KMS-11 (cell line): Measurements from ENCODE around the gene IVL.

Experiments used
- H2AFZ ChIP-seq: fragments of 200-600 bp; sonication (generic); 2 replicates; pipeline ENCODE4 v1.6.1; 2016; ENCODE audit warnings: antibody characterized with exemption, mixed run types, low read depth
- H3K27ac ChIP-seq: fragments of 200-600 bp; sonication (generic); 2 replicates; pipeline ENCODE4 v1.6.1; 2016; ENCODE audit warnings: mild to moderate bottlenecking, mixed run types
- H3K27me3 ChIP-seq: fragments of 200-600 bp; sonication (generic); 2 replicates; pipeline ENCODE4 v1.6.1; 2017; ENCODE audit warnings: mild to moderate bottlenecking, low read depth, mixed run types, moderate library complexity; ENCODE audit not compliant: insufficient read depth
- H3K36me3 ChIP-seq: fragments of 200-600 bp; sonication (generic); 2 replicates; pipeline ENCODE4 v1.6.1; 2017; ENCODE audit warnings: mild to moderate bottlenecking, mixed run types; ENCODE audit not compliant: insufficient read depth
- H3K4me1 ChIP-seq: fragments of 200-600 bp; sonication (generic); 2 replicates; pipeline ENCODE4 v1.6.1; 2016; ENCODE audit warnings: mild to moderate bottlenecking, low read depth, mixed run types; ENCODE audit not compliant: poor library complexity, severe bottlenecking
- H3K4me2 ChIP-seq: fragments of 200-600 bp; sonication (generic); 2 replicates; pipeline ENCODE4 v1.7.0; 2016; ENCODE audit warnings: mild to moderate bottlenecking, mixed run types
- H3K4me3 ChIP-seq: fragments of 200-600 bp; sonication (generic); IDR thresholded peaks from 2 replicates; pipeline ENCODE4 v1.6.1; 2017; ENCODE audit warnings: low read depth, low read length, mixed read lengths; ENCODE audit not compliant: insufficient read depth
- H3K79me2 ChIP-seq: fragments of 200-600 bp; sonication (generic); 2 replicates; pipeline ENCODE4 v1.6.1; 2016; ENCODE audit warnings: low read depth, mixed run types; ENCODE audit not compliant: insufficient read depth
- H3K9ac ChIP-seq: fragments of 200-600 bp; sonication (generic); 2 replicates; pipeline ENCODE4 v1.6.1; 2016; ENCODE audit warnings: mild to moderate bottlenecking, mixed run types
- H4K20me1 ChIP-seq: fragments of 200-600 bp; sonication (generic); 2 replicates; pipeline ENCODE4 v1.6.1; 2016; ENCODE audit warnings: mild to moderate bottlenecking, mixed run types; ENCODE audit not compliant: insufficient read depth
- CTCF ChIP-seq: fragments of 200-600 bp; sonication (generic); conservative IDR thresholded peaks from 2 replicates; pipeline ENCODE4 v1.6.1; 2017; ENCODE audit warnings: low read depth, mild to moderate bottlenecking, antibody characterized with exemption, low read length, moderate library complexity, mixed read lengths

The IVL gene

DNA sequence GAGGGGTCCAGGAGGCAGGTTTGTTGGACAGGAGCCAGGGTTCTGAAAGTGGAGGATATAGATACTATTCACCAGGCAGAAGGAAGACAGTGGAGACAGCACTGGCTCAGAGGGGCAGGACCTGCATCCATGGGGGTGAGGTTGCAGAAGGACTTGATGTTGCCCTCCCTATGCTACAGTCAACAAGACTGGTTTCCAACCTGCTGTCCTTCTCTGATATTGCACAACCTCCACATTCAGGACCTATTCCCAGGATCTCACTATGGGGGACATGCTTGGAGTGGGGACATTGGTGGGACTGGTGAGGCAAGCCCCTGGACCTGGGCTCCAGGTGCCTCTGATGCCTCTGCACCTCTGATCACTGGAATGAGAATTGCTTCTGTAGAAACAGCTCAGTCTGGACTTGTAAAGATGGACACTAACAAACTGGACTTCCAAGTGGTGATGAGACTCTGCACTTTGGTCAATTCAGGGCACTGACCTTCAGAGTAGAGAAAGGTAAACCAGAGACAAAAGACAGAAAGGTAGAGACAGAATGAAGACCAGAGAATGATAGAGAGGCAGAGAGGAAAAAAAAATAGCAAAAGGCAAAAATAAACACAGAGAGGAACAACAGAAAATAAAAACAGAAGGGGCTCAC, 28.7 kb upstream of the IVL start:
- H3K9ac ChIP-seq: no peak overlapping the region
- no peak overlapping the region for H2AFZ ChIP-seq
- no peak overlapping the region for H3K4me2 ChIP-seq
- no peaks in the 10 kb centered on the region for H3K79me2 ChIP-seq
- no peak overlapping the region for H3K27ac ChIP-seq
- H3K4me3 ChIP-seq: no peak overlapping the region
- no peaks in the 10 kb centered on the region for H3K36me3 ChIP-seq
- TF ChIP-seq CTCF: no peak; the same call in 1 of the 2 replicates
- H3K27me3 ChIP-seq: no peaks in the 10 kb centered on the region
- H4K20me1 ChIP-seq: no peaks in the 10 kb centered on the region
- peaks cover 4% of the 10 kb centered on the region for H3K4me1 ChIP-seq

DNA sequence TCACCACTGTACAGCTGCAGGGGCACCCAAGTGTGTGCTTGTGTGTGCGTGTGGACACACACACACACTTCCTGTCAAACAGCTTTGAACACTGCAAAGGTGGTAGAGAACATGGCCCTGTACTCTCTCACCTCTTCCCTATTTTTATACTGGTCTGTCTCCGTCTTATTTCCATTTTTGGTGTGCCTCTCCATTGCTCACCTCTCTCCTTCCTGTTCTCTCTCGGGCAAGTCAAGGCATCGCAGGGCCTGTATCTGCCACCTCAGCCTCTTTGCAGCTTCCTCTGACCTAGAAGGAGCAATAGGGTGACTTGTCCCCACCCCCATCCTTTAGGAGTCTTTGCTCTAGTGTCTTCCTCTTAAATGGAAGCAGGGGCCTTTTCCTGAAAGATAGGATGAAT, 28.0 kb upstream of the IVL start:
- no peaks in the 10 kb centered on the region for H3K36me3 ChIP-seq
- no peak overlapping the region for H3K27ac ChIP-seq
- H3K4me1 ChIP-seq: peaks cover 4% of the 10 kb centered on the region
- H3K4me2 ChIP-seq: no peak overlapping the region
- no peak overlapping the region for H3K9ac ChIP-seq
- no peaks in the 10 kb centered on the region for H4K20me1 ChIP-seq
- H2AFZ ChIP-seq: no peak overlapping the region
- no peak for TF ChIP-seq CTCF
- no peaks in the 10 kb centered on the region for H3K27me3 ChIP-seq
- H3K4me3 ChIP-seq: no peak overlapping the region
- no peaks in the 10 kb centered on the region for H3K79me2 ChIP-seq

GRCh38 chr1:152880907-152881306, 27.4 kb upstream of the IVL start:
- H2AFZ ChIP-seq: no peak overlapping the region
- no peak for TF ChIP-seq CTCF
- H3K4me2 ChIP-seq: no peak overlapping the region
- H3K79me2 ChIP-seq: no peaks in the 10 kb centered on the region
- no peaks in the 10 kb centered on the region for H3K36me3 ChIP-seq
- H3K9ac ChIP-seq: no peak overlapping the region
- no peak overlapping the region for H3K4me3 ChIP-seq
- H4K20me1 ChIP-seq: no peaks in the 10 kb centered on the region
- H3K27ac ChIP-seq: no peak overlapping the region
- no peaks in the 10 kb centered on the region for H3K27me3 ChIP-seq
- H3K4me1 ChIP-seq: peaks cover 4% of the 10 kb centered on the region

DNA sequence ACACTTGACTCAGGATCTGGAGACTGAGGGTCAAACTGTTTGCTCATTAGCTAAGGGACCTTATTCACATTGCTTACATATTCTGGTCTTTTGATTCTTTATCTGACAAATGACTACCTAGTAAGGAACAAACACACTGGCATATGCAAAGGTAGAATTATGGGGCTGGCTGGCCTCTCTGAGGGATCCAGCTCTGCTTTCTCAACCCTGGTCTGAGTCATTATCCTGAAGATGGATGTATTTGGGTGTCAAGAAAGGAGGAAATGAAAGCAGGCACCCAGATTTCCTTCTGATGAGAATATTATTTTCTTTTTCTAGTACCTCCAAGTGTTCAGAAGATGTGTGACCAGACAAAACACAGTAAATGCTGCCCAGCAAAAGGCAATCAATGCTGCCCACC, 24.3 kb upstream of the IVL start:
- no peaks in the 10 kb centered on the region for H4K20me1 ChIP-seq
- H3K27ac ChIP-seq: no peak overlapping the region
- H2AFZ ChIP-seq: no peak overlapping the region
- H3K4me1 ChIP-seq: peaks cover 4% of the 10 kb centered on the region
- H3K4me3 ChIP-seq: no peak overlapping the region
- no peaks in the 10 kb centered on the region for H3K27me3 ChIP-seq
- H3K9ac ChIP-seq: no peak overlapping the region
- H3K36me3 ChIP-seq: no peaks in the 10 kb centered on the region; the same call in 1 of the 2 replicates
- no peak for TF ChIP-seq CTCF
- H3K4me2 ChIP-seq: no peak overlapping the region
- H3K79me2 ChIP-seq: no peaks in the 10 kb centered on the region
